PC-3 (cell line): Measurements from ENCODE around the gene EBF4. TPM values are rescaled to one million over a fixed set of nuclear protein-coding genes. Genes with fewer than 3 reads are reported as not detected.

Experiments used
- ATAC-seq: fragments of 200-7000 bp; cut with Tn5 transposase; 2 replicates; pipeline ENCODE4 v1.9.1; 2020; ENCODE audit warnings: mild to moderate bottlenecking, moderate library complexity
- BruUV-seq: library from RNA; stranded (reverse); fragments of 400-500 nt; replicated peaks from 2 replicates; lab custom pipeline; 2021; lab: Mats Ljungman, UMichigan
- CTCF ChIA-PET: fragments of 300-600 bp; sonication (Branson Sonifier 250); formaldehyde crosslinking; loops from one replicate; lab custom pipeline; 2022; ENCODE audit warnings: antibody characterized with exemption; lab: Charles Lee
- POLR2A ChIA-PET: fragments of 300-600 bp; sonication (Branson Sonifier 250); formaldehyde crosslinking; loops from one replicate; lab custom pipeline; 2022; ENCODE audit warnings: antibody characterized with exemption; ENCODE audit not compliant: unreplicated experiment; lab: Charles Lee
- DNase-seq: peaks from one replicate; pipeline ENCODE4 v3.0.0-alpha.2; 2015
- H2AFZ ChIP-seq: fragments of 300-600 bp; sonication (generic); 2 replicates; pipeline ENCODE4 v1.6.0; 2016; ENCODE audit warnings: antibody characterized with exemption, low read length
- H3F3A ChIP-seq: fragments of 300-600 bp; sonication (generic); one replicate; pipeline ENCODE4 v1.6.0; 2017; ENCODE audit warnings: antibody characterized with exemption, low read length, control low read depth, mild to moderate bottlenecking; ENCODE audit not compliant: unreplicated experiment
- H3K27ac ChIP-seq: fragments of 300-600 bp; sonication (generic); 2 replicates; pipeline ENCODE4 v1.5.1; 2016; ENCODE audit warnings: mild to moderate bottlenecking, low read length
- H3K27me3 ChIP-seq: fragments of 300-600 bp; sonication (generic); 2 replicates; pipeline ENCODE4 v1.6.1; 2016; ENCODE audit warnings: low read length, mixed read lengths
- H3K36me3 ChIP-seq: fragments of 300-600 bp; sonication (generic); 2 replicates; pipeline ENCODE4 v1.6.1; 2016; ENCODE audit warnings: low read depth, mixed run types, low read length, mixed read lengths
- H3K4me1 ChIP-seq: fragments of 300-600 bp; sonication (generic); 2 replicates; pipeline ENCODE4 v1.5.1; 2016; ENCODE audit warnings: low read length; ENCODE audit not compliant: insufficient read depth
- H3K4me2 ChIP-seq: fragments of 300-600 bp; sonication (generic); 2 replicates; pipeline ENCODE4 v1.6.0; 2016; ENCODE audit warnings: low read length
- H3K4me3 ChIP-seq: fragments of 300-600 bp; sonication (generic); 2 replicates; pipeline ENCODE4 v1.5.1; 2016; ENCODE audit warnings: mild to moderate bottlenecking, low read length, mixed read lengths
- H3K79me2 ChIP-seq: fragments of 300-600 bp; sonication (generic); 2 replicates; pipeline ENCODE4 v1.6.1; 2017; ENCODE audit warnings: low read length, mixed read lengths
- H3K9ac ChIP-seq: fragments of 300-600 bp; sonication (generic); 2 replicates; pipeline ENCODE4 v1.6.0; 2016; ENCODE audit warnings: mild to moderate bottlenecking, low read length
- H3K9me2 ChIP-seq: fragments of 300-600 bp; sonication (generic); replicated peaks from 2 replicates; pipeline ENCODE4 v1.6.1; 2016; ENCODE audit warnings: mixed run types, low read length, mixed read lengths
- H3K9me3 ChIP-seq: fragments of 300-600 bp; sonication (generic); 2 replicates; pipeline ENCODE4 v1.6.1; 2016; ENCODE audit warnings: low read length, mixed read lengths
- H4K20me1 ChIP-seq: fragments of 300-600 bp; sonication (generic); 2 replicates; pipeline ENCODE4 v1.6.1; 2016; ENCODE audit warnings: low read length, mixed read lengths
- EZH2 ChIP-seq: fragments of 300-600 bp; sonication (generic); IDR thresholded peaks from one replicate; pipeline ENCODE4 v1.6.1; 2017; ENCODE audit warnings: antibody characterized with exemption, mild to moderate bottlenecking, low read length; ENCODE audit not compliant: unreplicated experiment
- EZH2phosphoT487 ChIP-seq: fragments of 300-600 bp; sonication (generic); IDR thresholded peaks from 2 replicates; pipeline ENCODE4 v1.6.1; 2018; ENCODE audit warnings: mild to moderate bottlenecking, antibody characterized with exemption, low read length, borderline replicate concordance
- intact Hi-C: fragments of 100-400 bp; cut with micrococcal nuclease; formaldehyde crosslinking; loops from 2 replicates; pipeline ENCODE4 v1.9.0; 2023
- total RNA-seq: library from RNA; depleted of rRNA; stranded (reverse); fragments of >200 nt; gene quantifications from 2 replicates; pipeline ENCODE4 v1.2.3, GENCODE V29; 2014
- TF ChIP-seq, protein P1 (sequence below): fragments of 300-600 bp; sonication (generic); conservative IDR thresholded peaks from 2 replicates; pipeline ENCODE4 v1.5.1; 2017; ENCODE audit warnings: antibody characterized with exemption, low read depth, mild to moderate bottlenecking, low read length

The EBF4 gene
- total RNA-seq, 1 experiment from 2014 or later, result 1.8 TPM

DNA sequence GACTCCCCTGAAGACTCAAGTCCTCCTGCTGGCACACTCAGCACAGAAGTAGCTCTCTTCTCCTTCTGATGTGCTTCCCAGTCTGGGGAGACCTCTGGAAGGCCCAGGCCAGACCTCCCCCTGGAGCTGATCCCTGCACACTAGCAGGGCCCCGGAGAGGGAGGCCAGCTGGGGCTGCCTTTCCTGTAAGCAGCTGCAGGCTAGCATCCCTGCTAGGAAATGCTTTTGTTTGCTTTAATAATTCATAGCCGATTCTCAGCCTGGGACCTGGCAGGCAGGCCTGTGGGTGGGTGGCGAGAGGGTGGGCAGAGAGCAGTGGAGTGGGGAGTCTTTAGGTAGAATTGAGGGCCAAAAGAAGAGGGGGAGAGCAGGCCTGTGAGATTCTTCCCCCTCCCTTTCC lies 5.2 kb downstream of the EBF4 start:
- peaks cover 50% of the 10 kb centered on the region for H3K27me3 ChIP-seq

DNA sequence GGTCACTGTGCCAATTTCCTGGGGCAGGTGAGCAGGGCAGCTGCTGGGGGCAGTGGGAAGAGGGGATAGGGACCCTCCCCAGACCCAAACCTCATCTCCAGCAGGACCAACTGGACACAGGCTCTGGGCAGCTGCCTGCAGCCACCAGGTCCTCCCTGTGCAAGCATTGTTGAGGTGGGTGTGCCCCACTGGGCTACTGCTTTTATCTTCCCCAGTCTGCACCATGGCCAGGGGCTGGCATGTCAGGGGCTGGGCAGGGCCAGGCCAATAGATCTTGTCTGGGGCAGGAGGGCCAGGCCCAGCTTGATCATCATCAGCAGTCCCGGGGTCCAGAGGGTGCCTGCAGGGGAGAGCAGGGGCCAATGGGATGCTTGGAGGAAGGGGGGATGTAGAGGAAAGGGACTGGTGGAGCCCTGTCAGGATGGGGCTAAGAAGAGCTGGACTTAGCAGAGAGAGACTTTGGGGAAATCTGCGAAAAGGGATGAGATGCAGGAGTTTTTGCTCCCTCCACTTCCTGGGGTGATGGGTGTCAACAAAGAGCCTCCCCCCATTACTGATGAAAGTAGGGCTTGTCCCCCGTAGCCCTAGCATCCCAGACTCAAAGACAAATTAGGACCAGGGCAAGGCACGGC lies 5.7 kb downstream of the EBF4 start:
- ATAC-seq (no peak), DNase-seq (no peak)
- ChIA-PET POLR2A (no interaction called here), CTCF (no interaction called here)
- H3K9me2 ChIP-seq, result no peaks in the 10 kb centered on the region
- no TSS peak for BruUV-seq
- no peaks in the 10 kb centered on the region for H3K79me2 ChIP-seq
- H3K4me1 ChIP-seq, result no peaks in the 10 kb centered on the region
- no peaks in the 10 kb centered on the region for H3F3A ChIP-seq
- peaks cover 49% of the 10 kb centered on the region for H3K27me3 ChIP-seq
- no peak for TF ChIP-seq EZH2phosphoT487
- TF ChIP-seq, protein P1, sequence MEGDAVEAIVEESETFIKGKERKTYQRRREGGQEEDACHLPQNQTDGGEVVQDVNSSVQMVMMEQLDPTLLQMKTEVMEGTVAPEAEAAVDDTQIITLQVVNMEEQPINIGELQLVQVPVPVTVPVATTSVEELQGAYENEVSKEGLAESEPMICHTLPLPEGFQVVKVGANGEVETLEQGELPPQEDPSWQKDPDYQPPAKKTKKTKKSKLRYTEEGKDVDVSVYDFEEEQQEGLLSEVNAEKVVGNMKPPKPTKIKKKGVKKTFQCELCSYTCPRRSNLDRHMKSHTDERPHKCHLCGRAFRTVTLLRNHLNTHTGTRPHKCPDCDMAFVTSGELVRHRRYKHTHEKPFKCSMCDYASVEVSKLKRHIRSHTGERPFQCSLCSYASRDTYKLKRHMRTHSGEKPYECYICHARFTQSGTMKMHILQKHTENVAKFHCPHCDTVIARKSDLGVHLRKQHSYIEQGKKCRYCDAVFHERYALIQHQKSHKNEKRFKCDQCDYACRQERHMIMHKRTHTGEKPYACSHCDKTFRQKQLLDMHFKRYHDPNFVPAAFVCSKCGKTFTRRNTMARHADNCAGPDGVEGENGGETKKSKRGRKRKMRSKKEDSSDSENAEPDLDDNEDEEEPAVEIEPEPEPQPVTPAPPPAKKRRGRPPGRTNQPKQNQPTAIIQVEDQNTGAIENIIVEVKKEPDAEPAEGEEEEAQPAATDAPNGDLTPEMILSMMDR, result no peak
- TF ChIP-seq EZH2, result no peak
- H3K9ac ChIP-seq, result no peak overlapping the region
- H2AFZ ChIP-seq, result no peak overlapping the region
- no peak overlapping the region for H3K4me2 ChIP-seq
- H3K36me3 ChIP-seq, result no peaks in the 10 kb centered on the region
- H3K4me3 ChIP-seq, result no peak overlapping the region
- intact Hi-C loops, result no loop called here
- H4K20me1 ChIP-seq, result no peaks in the 10 kb centered on the region
- H3K27ac ChIP-seq, result no peak overlapping the region
- H3K9me3 ChIP-seq, result no peaks in the 10 kb centered on the region

More for the DNA sequence above, 5.2 kb downstream of the EBF4 start:
- ChIA-PET CTCF (no interaction called here), POLR2A (no interaction called here)
- intact Hi-C loops, result no loop called here
- Histone ChIP-seq H2AFZ (no peak overlapping the region), H3K4me3 (no peak overlapping the region), H3K4me1 (no peaks in the 10 kb centered on the region), H4K20me1 (no peaks in the 10 kb centered on the region), H3F3A (no peaks in the 10 kb centered on the region), H3K9me3 (no peaks in the 10 kb centered on the region), H3K27ac (no peak overlapping the region), H3K9me2 (no peaks in the 10 kb centered on the region), H3K79me2 (no peaks in the 10 kb centered on the region), H3K36me3 (no peaks in the 10 kb centered on the region), H3K9ac (no peak overlapping the region), H3K4me2 (no peak overlapping the region)
- no peak for DNase-seq
- ATAC-seq, result no peak
- BruUV-seq, result no TSS peak
- no peak for TF ChIP-seq EZH2phosphoT487
- TF ChIP-seq, protein P1, result no peak
- no peak for TF ChIP-seq EZH2

DNA sequence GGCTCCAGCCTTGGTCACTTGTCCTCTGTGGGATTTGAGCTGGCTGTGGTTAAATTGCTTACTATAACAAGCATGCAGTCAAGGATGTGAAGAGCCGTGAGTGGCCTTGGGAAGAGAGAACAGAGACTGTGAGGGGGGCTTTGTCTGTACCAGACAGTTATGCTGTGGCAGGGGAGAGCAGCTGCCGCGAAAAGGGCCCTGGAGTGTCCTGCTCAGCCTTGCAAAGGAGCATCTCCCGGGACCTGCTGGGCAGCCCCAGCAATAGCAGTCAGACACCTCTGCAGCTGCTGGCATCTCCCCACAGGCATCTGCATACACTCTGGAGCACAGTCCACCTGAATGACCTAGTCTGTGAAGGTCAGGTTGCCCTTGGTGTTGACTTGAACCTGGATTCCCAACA lies 6.3 kb downstream of the EBF4 start:
- POLR2A ChIA-PET, result no interaction called here
- H4K20me1 ChIP-seq, result no peaks in the 10 kb centered on the region
- no peaks in the 10 kb centered on the region for H3K9me3 ChIP-seq
- no peaks in the 10 kb centered on the region for H3F3A ChIP-seq
- H3K4me2 ChIP-seq, result no peak overlapping the region
- no peaks in the 10 kb centered on the region for H3K36me3 ChIP-seq
- TF ChIP-seq, protein P1, result no peak
- TF ChIP-seq EZH2phosphoT487 (no peak), EZH2 (no peak)
- CTCF ChIA-PET, result no interaction called here
- H3K4me1 ChIP-seq, result no peaks in the 10 kb centered on the region
- no peaks in the 10 kb centered on the region for H3K79me2 ChIP-seq
- intact Hi-C loops, result no loop called here
- H3K4me3 ChIP-seq, result no peak overlapping the region
- no peak overlapping the region for H2AFZ ChIP-seq
- H3K9me2 ChIP-seq, result no peaks in the 10 kb centered on the region
- peaks cover 43% of the 10 kb centered on the region for H3K27me3 ChIP-seq
- peak; percentile 27; the same call in 1 of the 2 replicates for ATAC-seq
- no TSS peak for BruUV-seq
- H3K9ac ChIP-seq, result no peak overlapping the region
- no peak for DNase-seq
- H3K27ac ChIP-seq, result no peak overlapping the region
